SK-N-MC (cell line): ENCODE data around the gene FAM131C.

Experiments used
- EZH2 ChIP-seq: fragments of 200-600 bp; sonication (generic); IDR thresholded peaks from one replicate; pipeline ENCODE4 v1.6.1; 2017; ENCODE audit warnings: antibody characterized with exemption
- FOXP2 ChIP-seq: optimal IDR thresholded peaks from 2 replicates; pipeline ENCODE3; 2011; ENCODE audit warnings: mild to moderate bottlenecking, moderate library complexity; ENCODE audit not compliant: insufficient read depth; ENCODE audit errors: extremely low read length, control extremely low read depth
- POLR2AphosphoS5 ChIP-seq: IDR thresholded peaks from 2 replicates; pipeline ENCODE4 v1.6.1; 2012; ENCODE audit warnings: mild to moderate bottlenecking, low read depth, low read length, borderline replicate concordance

GRCh38 chr1:16083486-16083885 is 10.0 kb upstream of the FAM131C start:
- TF ChIP-seq EZH2 (no peak), POLR2AphosphoS5 (no peak), FOXP2 (no peak)
